NCI-H524 treated with DMSO at 0.1 percent for 48 hours (cell line): ENCODE measurements around the gene UCP2.
"Not testable (repeated sequence)": the region's sequence is repeated elsewhere in the genome, so short reads cannot be mapped to it uniquely, and the experiment has no call there.

ENCODE experiments used
- DNase-seq: peaks from one replicate; lab custom pipeline; 2025; lab: John Stamatoyannopoulos, UW

UCP2 gene

DNA sequence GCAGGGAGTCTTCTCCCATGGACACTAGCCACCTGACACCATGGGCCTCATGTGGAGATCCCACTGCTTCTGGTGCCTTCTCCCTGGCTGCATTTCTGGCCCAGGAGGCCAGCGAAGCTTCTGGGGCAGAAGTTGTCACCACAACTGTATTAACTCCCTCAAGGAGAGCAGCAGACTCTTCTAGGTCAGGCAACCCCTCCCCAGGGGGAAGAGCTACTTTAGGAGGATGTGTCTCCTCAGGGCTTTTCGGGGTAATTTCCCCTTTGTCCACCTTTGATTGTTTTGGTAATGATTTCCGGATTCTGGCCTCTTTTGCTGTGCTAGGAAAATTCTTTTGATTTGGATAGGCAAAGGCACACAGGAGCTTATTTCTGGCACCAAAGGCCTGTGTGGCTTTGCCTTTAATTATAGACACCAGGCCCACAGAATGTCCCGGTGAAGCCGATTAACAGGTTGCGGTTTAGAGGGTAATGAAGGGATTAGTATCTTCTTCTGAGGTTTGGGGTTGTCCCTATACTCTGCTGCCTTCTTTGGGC, 8.9 kb upstream of the UCP2 start:
- no peak for DNase-seq

DNA sequence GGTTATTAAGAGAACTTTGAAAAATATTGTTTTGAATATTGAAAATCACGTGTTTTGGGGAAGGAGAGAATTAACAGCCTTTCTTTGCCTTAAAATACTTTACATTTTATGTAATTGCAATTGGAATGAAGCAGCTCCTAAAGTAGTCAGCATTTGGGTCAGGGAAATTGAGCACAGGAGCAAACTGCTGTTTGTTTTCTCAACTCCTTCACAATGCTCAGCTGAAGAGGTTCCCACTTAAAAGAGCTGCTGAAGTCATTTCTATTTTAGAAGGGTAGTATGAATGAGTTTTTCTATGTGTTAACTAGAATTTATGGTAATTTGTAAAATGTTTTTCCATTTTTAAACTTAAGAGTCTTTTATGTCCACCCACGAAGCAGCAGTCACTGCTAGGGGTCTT, 8.1 kb upstream of the UCP2 start:
- DNase-seq = no peak

DNA sequence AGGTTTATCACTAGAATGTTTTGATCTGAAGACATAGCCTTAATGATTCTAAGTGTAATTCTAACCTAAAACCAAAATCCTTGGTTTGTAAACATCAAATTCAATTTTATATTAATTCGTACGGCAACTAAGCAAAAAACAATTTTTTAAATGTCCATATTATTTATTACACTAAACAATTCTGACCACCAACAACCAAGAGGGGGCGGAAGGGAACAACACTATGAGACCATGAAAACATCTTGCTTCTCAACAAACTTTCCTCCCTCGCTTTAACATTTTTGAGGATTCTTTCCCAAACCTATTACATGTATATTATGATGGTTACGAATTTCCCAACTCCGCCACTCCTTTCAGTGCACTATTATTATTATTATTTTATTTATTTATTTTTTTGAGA, 6.5 kb upstream of the UCP2 start:
- DNase-seq = no peak

DNA sequence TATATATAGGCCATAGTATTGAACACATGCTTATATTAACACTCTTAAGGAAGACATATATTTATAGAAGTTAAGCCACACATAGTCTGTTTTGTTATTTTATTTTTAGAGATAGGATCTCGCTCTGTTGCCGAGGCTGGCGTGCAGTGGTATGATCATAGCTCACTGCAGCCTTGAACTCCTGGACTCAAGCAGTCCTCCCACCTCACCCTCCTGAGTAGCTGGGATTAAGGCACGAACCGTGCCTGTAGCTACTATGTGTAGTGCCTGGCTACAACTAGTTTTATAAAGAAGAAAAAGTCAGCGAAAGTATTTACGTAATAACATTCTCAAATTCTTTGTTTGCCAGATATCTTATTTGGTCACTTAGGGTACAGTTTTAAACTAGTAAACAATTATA, 5.6 kb upstream of the UCP2 start:
- no peak for DNase-seq

DNA sequence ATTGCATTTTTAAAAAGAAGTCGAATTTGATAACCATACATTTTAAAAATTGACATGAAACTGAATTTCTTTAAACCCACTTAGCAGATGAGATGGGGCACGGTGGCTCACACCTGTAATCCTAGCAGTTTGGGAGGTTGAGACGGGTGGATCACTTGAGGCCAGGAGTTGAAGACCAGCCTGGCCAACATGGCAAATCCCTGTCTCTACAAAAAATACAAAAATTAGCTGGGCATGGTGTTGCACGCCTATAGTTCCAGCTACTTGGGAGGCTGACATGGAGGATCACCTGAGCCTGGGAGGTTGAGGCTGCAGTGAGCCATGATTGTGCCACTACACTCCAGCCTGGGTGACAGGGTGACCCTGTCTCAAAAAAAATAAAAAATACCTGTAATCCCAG, 3.0 kb upstream of the UCP2 start:
- DNase-seq = not testable (repeated sequence)

DNA sequence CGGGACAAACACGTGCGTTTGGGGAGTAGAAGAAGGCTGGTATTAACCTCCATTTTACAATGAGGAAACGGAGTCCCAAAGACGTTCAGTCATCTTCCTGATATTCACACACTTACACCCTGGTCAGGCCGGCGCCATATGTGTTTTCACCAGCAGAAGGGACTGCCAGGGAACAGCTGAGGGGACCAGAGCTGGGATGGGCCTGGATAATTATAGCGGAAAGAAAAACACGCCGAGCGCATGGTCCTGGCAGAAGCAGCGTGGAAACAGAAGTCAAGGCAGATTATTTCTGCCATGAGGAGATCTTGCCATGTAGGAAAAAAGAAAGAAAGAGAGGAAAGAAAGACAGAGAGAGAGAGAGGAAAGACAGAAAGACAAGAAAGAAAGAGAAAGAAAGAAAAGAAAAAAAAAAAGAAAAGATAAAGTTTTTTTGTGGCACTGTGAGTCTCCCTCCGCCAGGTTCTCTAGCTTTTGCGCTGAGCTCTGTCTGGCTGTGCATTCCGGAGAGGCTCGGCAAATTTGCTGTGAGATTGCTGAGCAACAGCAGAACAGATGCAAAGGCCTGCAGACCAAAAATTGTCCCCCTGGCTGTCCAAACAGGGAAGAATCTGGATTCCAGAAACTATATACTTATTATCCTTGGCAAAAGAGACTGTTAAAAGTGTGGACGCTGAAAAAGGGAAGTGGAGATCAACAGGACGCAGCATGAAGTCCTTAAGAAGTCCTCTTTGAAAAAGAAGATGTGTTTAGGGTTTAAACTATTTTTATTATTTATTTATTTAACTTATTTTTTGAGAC, 1.3 kb upstream of the UCP2 start:
- no peak for DNase-seq

DNA sequence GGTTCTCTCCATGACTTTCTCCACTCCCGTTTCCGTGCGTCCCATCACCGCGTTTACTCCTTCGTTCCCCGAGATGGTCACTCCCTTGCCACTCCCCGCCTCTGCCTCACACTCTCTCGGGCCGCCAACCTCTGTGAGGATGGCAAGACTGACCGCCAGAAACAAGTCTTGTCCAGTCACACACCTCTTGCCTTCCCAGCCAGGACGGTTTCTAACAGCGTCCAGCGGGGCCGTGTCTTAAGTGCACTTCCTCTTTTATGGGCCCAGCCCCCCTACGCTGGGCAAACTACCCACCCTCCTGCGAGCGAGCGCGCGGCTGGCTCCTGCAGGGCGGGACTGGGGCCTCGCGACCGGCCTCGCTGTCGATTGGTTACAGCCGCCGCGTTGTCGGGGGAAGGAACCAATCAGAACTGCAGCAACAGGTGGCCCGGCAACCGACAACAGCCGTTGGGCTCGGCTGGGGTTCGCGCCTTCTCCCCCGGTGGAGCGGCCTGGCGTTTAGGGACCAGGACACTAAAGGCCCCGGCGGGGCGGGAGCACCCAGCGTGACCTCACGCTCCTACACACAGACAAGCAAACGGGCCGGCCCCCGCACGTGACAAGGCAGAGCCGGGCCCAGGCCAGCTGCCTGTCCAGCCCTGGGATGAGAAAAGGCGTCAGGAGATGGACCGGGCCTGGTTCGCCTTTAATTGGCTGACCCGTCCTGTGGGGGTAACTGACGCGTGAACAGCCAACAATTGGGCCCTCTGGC, 522 bp upstream of the UCP2 start:
- peak; percentile 82 for DNase-seq

DNA sequence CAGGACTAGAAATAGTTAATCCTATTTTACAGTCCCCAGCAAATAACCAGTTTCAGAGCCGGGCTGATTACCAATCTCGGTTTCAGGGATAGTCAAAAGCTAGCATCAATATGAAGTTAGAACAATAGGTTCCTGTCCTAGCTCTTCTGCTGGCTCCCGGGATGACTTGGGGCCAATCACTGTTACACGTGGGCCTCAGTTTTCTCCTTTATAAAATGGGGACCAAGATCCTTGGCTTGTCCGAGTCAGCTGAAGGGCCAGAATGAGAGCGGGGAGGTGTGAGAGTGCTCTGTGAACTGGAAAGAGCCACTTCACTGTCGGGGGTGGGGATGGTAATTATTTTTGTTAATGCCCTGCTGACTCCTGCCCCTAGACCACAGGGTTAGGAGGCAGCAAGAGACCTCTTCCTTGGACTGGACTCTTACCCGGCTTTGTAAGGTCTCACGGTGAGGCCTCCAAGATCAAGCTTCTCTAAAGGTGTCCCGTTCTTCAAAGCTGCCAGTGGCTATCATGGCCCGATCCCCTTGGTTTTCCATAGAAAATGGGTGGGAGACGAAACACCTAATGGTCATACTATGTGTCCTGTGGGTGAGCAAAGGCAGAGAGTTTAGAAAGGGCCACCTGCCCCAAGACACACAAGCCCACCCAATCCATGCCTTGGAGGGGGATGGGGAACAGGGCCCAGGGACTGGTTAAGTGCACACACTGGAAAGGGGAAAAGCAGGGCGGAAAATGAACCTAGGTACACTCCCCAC, 1.4 kb downstream of the UCP2 start:
- DNase-seq = no peak

DNA sequence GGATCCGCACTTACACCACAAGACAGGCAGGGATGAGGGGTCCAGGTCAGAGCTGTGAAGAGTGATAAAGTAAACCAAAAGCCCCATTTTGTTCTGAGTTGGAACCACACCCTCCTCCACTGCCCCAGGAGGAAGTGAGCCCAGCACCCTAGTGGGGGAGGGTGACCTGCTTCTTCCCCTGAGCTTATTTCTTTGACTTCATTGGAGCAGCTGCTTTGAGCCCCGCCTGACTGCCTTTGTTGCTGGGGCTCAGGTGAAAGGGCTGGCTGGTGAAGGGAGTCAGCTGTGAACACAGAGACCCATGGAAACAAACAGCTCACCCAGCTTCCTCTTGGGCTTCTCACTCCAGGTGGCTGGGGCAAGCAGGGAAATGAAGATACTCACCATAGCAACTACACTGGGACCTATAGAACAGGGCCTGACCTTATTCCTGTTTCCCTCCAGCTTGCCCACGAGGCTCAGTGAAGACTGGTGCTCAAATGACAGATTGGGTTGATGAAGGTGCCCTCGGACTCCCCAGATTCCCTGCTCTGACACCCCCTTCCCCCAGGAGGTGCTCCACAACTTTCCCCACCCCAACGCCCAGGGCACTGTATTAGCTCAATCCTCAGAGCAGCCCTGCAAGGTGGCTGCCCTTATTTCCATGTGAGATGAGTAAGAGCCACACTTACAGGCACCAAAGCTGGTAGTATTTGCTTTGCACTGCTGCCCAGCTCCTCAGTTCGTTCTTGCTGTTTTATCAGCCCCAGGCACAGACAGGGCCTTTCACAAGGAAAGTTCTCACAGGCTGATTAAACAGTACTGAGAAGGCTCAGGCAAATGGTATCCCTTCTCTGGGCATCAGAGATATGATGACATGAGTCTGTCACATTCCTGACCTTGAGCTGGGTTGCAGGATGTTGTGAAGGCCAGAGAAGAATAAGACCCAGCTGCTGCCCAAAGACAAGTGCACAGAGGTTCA, 2.4 kb downstream of the UCP2 start:
- no peak for DNase-seq

DNA sequence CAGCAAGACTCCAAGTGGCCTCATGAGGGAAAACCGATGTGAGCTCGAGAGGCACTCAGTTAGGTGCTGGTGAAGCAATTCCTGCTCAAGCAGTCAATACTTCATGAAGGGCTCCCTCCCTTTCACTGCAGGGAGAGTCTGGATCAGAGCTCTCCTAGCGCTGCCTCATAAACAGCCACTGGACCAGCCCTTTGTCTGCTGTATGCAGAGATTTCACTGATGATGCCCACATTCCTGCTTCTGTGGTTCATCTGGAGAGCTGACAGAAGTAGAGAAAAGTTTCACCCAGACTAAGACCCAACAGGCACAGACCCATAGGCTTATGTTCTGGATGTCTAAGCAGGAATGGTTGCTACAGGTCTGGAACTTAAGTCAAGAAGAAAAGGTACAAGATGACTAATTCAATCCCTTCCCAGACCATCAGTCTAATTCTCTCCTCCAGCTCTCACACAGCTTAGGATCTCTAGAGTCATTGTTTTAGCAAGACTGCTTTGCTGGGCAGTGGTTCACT, 4.0 kb downstream of the UCP2 start:
- no peak for DNase-seq

DNA sequence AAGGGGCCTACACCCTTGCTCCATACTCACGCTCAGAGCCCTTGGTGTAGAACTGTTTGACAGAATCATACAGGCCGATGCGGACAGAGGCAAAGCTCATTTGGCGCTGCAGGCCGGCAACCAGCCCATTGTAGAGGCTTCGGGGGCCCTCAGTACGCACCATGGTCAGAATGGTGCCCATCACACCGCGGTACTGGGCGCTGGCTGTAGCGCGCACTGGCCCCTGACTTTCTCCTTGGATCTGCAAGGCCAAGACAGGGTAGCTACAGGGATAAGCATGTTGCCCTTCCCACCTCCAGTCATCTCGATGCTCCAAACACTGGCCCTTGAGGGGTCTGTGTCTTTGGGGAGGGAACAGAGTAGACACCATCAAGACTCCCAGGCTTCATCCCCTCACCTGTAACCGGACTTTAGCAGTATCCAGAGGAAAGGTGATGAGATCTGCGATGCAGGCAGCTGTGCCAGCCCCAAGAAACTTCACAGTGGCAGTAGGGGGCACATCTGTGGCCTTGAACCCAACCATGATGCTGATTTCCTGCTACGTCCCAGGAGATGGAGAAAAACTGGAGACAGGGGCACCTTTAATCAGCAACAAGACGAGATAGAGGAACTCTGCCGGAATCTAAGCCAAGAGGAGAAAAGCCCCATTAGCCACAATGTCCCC, 4.7 kb downstream of the UCP2 start:
- no peak for DNase-seq

DNA sequence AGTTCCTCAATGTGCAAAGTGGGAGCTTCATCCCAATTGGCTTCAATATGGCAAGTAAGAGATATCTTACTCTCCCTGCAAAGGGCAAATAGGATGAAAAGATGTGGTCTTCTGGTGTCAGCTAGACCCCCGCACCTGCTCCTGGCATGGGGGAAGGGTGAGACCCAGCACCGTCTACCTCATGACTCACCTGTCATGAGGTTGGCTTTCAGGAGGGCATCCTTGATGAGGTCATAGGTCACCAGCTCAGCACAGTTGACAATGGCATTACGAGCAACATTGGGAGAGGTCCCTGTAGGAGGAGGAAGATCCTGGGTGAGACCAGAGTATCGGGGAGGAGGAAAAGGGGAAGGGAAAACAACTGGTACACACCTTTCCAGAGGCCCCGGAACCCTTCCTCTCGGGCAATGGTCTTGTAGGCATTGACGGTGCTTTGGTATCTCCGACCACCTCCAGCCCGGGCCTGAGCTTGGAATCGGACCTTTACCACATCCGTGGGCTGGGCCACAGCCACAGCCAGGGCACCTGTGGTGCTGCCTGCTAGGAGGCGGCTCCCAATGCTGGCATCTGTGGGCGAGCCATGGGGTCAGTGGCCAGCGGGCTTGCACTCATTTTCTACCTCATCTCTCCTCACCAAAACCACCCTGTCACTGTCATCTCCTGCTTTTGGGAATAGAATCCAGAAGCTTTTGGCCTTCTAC, 6.0 kb downstream of the UCP2 start:
- DNase-seq = no peak

DNA sequence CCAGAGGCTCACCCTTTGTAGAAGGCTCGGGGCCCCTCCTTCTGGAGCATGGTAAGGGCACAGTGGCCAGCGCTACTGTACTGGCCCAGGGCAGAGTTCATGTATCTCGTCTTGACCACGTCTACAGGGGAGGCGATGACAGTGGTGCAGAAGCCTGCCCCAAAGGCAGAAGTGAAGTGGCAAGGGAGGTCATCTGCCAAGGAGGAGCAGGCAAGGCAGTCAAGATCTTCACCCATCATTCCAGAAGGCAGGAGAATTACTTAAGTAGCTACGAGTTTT, 7.2 kb downstream of the UCP2 start:
- DNase-seq = no peak

DNA sequence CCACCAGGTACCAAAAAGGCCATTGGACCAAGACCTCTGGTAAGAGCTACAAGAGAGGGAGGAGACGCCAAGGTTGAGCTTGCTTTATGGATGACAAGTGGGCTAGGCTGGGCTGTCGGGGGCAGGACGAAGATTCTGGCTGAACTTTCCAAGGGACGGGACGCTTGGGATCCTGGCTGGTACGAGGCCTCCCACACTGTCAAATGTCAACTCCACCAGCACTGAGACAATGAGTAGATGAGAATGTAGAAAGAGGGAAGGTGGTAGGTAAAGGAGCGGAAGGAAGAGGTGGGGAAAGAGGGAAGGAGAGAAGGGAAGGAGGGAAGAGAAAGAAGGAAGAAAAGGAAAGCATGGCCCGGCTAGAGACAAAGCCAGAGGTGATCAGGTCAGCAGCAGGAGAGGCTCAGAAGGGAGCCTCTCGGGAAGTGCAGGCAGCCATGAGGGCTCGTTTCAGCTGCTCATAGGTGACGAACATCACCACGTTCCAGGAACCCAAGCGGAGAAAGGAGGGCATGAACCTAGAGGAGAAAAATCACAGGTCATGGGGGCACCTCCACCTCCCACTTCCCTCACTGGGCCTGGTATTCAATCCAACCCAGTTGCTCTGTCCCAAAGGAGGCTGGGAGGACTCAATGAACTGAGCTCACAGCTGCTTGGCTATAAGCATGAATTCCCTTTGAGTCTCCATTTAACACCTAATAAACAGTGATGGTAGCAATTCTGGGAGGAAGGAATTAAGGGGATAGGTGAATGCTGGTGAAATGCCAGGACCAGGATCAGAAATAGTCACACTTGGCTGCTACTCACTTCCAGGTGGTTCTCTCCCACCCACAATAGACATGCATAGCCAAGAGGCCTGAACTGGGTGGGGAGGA, 7.8 kb downstream of the UCP2 start:
- DNase-seq = no peak

DNA sequence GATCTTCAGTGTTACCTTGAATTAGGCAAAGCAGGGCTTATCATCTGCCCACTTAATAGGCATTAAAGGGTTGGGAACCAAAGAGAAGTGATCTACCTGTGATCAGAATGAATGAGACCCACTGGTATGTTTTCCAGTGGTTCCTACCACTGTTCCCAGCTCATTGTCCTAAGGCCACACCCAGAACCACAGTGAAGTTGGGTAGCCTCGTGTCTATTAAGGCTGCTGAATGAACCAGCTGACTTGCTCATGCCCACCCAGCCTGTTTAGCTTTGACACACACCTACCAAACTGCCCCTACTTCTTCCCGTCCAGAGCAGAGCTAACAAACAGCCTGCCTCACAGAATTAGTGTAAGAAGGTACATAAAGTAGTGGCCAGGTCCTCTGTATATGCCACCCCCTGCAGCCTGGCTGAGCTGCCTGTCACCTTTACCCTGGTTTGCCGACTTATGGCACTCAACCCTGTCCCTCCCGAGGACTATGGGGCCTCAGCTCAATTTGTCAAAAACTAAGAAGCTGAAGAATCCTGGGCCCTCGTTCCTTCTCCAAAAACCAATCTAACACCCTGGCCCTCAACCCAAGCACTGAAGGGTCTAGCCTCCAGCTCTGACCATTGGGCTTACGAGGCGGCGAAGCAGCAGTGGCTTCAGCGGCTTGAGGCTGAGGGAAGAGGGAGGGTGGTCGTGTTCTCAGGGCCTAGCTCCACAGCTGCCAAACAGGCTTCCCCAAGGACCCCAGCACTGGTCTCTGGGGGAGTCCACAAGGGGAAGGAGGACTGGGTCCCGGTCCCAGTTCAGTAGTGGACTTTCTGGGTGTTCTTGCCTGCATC, 9.8 kb downstream of the UCP2 start:
- DNase-seq = no peak

DNA sequence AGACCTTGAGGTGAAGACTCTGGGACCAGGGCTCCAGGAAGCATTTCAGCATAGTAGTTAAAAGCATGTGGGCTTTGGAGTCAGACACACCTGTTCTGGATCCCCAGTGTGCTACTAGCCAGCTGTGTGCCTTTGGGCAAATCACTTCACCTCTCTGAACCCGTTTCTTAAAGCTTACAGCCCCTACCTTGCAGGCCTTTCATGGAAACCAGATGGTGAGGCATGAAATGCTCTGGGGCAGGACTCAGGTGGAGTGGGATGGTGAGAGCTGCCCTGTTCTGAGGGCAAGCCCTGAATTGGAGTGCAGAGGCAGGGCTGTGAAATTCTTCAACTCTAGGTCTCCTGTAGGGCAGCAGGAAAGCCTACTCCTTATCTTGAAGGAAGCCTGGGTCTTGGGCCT, 10.5 kb downstream of the UCP2 start:
- DNase-seq = no peak

DNA sequence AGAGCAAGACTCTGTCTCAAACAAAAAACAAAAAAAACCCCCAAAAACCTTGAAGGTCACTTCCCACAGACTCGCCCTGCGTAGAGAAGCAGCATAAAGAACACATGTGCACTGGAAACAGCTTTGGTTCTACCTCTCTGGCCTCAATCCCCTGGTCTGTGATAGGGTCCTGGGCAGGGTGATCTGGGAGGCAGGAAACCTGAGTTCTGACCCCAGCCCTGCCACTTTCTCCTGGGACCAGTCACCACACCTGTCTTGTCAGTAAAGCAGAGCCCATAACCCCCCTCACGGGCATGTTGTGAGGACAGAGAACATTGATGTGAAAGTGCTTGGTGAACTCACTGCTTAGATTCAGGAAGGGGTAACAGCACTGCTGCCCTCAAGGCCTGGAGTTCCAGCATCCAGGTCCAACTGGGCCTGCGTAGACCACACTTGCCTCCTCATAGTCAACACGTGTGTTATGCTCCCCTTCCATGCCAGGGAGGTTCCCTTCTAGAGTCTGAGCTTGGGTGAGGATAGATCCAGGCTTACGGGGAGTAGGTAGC, 11.4 kb downstream of the UCP2 start:
- DNase-seq = no peak
